NK-92 (cell line): ENCODE data around the gene HSFX1.
"Not testable (repeated sequence)": the region's sequence is repeated elsewhere in the genome, so short reads cannot be mapped to it uniquely, and the experiment has no call there.

Source experiments
- DNase-seq: peaks from one replicate; lab custom pipeline; 2025; ENCODE audit not compliant: unreplicated experiment; lab: John Stamatoyannopoulos, UW

The HSFX1 gene, protein sequence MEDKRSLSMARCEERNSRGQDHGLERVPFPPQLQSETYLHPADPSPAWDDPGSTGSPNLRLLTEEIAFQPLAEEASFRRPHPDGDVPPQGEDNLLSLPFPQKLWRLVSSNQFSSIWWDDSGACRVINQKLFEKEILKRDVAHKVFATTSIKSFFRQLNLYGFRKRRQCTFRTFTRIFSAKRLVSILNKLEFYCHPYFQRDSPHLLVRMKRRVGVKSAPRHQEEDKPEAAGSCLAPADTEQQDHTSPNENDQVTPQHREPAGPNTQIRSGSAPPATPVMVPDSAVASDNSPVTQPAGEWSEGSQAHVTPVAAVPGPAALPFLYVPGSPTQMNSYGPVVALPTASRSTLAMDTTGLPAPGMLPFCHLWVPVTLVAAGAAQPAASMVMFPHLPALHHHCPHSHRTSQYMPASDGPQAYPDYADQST

DNA sequence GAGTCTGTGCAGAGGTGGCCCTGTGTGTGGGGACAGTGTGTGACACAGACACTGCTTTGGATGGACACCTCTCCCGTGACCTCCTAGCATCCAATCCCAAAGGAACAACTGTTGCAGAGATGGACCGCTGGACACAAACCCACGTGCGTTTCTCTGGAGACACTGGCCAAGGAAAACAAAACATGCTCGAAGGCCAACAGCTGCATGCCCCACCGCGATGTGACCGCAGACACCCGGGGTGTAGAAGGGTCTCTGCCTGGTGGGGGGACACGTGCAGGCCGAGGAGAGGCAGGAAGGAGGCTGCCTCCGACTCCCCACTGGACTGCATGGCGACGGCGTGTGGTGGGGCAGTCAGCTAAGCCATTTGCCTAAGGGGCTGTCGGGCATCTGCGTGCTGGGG is at the start of gene HSFX1:
TSS of gene HSFX1 (plus strand) at position 301 of the 400 bp plus-strand sequence. CDS start 614 bp downstream, outside the sequence.
- DNase-seq = not testable (repeated sequence)

DNA sequence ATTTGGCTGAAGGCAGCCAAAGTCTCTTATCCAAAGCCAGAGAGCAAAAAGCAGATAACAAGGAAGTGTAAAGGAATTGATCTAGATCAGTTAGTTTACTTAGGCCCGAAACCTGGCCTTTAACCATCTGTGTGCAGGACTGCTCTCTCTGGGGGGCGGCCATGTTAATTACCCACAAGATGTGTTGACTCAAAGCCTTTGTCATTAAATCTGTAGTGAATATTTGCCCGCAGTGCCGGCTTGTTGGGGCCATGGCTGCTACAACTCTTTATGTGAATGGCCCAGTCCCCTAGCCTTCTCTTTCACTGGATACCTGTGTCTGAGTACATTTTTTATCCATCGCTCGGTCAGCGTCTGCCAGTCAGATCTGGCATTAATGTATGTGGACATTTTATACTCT is 46.6 kb upstream of the HSFX1 start:
- DNase-seq = not testable (repeated sequence)

DNA sequence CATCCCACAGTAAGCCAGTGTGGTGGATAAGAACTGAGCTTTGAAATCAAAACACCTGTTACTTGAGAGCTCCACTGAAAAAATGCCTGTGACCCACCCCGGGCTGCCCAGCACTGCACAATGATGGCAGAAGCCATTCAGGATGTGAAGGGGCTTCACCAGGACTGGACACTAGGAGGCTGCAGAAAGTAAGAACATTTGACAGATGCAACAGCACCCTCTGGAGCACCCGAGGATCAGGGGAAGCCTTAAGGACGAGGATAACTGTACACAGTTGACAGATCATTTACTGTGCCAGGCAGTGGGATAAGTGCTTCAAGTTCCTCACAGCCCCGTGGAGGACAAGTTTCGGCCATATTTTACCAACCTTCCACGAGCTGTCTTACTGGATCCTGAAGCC is 31.6 kb upstream of the HSFX1 start:
- not testable (repeated sequence) for DNase-seq

DNA sequence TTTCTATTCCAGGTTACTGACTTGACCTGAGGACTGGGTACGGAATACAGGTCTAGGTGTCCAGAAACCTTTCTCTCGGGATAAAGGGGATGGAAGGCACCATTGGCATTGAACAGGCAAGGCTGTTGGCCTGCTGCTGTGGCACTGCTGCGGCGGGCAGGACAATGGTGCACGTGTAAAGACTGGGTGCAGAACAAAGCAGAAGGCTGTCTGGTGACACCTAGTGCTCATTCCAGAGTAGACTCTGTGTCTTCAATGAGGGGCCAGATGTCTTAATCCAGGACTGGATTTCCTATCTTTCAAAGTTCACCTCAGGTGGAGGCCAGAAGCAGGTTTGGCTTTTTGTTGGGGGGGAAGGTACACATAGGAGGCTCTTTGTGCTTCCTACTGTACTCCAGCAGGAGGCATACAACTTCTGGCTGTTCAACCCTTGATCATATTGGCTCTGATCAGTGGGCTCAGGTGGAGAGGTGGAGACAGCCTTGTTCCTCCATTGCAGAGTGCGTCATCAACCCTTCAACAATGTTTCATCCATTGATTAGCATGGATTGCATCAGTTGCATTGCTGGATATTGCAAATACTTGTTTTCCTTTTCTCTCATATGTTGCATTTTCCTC is 27.4 kb upstream of the HSFX1 start:
- not testable (repeated sequence) for DNase-seq

DNA sequence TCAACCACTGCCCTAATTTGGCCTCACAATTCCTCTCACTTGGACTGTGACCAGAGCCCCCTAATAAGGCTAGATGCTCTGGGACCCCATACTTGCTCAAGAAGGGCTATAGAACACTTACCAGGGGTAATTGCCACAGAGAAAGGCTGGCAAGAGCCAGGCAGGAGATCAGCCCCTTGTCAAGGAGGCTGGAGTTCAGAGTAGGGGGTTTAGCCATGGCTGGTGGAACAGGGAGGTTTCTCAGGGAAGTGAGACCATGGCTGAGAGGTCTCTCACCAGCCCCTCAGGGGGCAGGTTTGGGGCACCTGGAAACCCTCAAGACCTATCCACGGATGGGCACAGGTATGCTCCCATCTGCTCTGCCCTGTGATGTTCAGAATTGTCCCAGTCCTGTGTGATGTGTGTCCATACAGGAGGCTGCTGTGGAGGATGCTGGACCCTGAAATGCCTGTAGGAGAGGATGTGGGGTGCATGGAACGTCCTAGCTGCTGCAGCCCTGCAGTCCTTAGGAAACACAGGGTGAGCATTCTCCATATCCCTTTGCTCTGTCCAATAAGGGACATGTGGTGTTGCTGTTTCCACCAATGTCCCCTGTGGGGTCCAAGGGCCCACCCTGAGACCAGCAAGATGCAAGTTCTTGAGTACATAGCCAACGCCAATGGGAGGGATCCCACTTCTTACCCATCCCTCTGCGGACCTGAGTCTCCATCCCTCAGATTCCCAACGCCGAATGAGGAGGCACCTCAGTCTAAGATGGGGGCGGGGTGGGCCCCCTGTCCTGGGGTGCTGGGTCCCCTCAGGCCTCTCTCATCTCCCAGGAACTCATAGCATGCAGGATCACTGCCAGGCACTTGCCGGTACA is 16.4 kb upstream of the HSFX1 start:
- DNase-seq = no peak

DNA sequence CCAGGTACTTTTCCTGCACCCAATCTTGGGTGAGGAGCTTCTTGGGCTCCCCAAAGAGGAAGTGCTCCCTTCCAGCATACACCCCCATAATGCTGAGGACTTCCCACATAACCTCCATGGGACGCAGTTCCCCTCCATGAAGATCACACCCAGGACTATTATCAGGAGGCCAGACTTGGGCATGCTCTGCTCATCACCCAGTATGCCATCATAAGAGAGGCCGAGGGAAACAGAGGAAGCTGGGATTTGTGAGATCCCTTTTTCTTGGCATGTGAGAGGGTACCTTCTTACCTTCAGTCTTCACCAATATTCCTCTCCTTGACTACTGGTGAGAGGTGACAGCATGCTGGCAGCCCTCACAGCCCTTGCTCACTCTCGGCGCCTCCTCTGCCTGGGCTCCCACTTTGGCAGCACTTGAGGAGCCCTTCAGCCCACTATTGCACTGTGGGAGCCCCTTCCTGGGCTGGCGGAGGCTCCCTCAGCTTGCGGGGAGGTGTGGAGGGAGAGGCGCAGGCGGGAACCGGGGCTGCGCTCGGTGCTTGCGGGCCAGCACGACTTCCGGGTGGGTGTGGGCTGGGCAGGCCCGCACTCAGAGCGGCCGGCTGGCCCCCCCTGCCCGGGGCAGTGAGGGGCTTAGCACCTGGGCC is 15.7 kb upstream of the HSFX1 start:
- DNase-seq = no peak

DNA sequence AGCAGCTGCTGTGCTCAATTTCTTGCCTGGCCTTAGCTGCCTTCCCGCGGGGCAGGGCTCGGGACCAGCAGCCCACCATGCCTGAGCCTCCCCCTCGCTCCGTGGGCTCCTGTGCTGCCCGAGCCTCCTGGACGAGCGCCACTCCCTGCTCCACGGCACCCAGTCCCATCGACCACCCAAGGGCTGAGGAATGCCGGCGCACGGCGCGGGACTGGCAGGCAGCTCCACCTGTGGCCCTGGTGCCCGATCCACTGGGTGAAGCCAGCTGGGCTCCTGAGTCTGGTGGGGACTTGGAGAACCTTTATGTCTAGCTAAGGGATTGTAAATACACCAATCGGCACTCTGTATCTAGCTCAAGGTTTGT is 15.2 kb upstream of the HSFX1 start:
- not testable (repeated sequence) for DNase-seq

DNA sequence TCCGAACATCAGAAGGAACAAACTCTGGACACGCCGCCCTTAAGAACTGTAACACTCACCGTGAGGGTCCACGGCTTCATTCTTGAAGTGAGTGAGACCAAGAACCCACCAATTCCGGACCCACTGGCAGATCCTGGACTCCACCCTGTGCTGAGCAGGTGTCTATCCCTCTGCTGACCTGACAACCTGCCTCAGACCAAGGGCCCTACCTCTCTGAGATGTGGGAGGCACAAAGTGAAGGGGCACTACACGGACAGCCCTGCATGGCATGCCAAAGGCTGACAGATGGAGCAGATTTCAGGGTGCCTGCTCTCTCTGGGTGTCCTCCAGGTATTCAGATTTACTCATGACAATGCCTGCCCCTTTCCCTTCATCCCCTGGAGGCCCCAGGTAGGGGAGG is 14.0 kb upstream of the HSFX1 start:
- DNase-seq = no peak

DNA sequence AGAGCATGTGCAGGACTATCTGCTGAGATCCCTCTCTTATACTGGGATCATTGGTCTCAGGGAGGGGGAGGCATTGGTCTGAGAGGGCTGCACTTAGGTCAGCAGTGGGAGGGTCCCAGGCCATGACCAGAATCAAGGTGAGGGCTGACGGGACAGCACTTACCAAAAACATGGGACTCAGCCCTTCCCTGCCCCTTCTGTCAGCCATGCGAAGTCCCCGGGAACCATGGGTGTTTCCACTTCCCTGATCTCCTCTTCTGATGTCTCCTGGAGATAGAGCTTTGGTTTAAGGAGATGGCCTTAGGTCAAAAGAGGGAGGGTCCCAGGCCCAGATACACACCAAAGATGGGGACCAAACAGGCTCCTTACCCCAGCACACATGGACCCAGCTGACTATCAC is 12.9 kb upstream of the HSFX1 start:
- DNase-seq = no peak

DNA sequence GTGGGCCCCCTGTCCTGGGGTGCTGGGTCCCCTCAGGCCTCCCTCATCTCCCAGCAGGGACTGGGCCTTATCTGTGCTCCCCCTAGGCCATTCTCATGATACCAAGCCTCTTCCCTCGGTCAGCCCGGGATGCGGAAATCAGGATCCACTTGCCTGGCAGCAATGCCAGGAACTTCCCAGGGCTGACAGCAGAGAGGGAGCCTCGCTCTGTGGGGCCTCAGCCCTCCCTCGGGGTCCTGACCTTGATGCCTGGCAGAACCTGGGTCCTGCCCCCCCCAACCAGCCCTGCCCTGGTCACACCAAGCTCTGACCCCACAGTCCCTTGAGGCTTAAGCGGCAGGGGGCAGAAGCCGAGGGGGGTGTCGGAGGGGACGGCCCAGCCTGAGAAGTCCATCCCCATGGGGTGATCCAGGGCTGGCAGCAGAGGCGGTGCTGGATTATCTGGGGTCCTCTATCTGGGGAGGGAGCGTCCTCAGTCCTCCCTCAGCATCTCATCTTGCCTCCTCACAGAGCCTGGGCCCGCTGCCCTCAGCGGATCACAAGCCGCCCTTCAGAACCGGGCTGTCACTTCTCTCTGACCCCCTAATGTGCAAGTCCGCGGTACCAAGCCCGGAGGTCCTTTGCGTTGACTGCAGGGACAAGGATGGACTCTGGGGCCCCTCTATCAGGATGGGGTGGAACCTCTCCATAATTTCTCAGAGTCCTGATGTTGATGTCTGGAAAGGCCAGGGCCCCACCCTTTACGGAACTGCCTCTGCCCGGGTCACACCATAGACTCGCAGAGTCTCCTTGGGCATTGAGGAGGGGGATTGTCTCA is 11.8 kb upstream of the HSFX1 start:
- not testable (repeated sequence) for DNase-seq

DNA sequence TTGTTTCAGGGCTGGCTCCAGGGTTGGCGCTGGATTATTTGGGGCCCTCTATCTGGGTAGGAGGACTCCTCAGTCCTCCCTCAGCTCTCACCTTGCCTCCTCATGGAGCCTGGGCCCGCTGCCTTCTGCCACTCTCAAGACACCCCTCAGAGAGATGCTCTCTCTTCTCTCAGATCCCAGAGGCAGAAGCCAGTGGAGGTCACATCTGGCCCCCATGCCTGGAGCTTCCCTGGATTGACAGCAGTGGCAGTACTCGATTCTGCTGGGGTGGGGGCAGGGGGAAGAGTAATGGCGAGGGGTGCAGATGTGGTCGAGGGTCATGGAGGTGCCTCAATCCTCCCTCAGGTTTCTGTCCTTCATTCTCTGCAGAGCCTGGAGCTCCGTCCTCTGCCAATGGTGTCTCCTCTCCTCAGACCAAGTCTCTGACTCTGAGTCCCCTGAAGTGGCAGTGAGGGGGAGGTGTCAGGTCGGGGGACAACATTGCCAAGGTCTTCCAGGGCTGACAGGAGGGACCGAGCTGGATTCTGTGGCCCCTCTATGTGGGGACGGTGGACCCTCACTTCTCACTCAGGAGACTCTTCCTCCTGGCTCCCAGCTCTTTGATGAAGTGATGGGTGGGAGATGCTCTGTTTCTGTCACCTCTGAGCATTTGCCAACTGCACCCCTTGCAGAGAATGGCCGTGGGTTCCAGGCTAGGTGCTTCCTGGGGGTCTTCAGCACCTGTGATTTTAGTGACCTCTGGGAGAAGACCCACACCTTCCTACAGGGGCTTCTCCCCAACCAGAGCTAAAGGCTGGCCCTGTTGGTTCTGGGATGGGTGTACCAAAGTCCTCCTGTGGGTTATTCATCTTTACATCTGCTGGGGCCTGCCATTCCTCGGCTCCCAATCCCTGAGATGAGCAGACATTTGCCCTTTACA is 10.9 kb upstream of the HSFX1 start:
- no peak for DNase-seq

DNA sequence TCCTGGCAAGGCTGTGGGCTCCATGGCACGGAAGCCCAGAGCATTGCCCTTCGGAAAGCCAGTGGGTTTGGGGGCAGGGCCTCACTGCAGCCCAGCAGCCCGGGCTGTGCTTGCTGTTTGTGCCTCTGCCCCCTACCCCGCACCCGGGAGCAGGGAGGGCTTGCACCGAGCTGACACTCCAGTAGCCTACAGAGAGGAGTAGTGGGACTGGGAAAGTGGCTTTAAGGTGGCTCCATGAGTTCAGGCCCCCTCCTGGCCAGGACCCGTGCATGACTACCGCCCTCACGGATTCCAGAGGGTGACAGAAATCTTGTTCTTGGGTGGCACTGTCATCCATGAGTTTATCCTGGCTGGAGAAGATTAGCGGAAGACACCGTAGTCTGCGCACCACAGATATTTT is 3.5 kb upstream of the HSFX1 start:
- not testable (repeated sequence) for DNase-seq

DNA sequence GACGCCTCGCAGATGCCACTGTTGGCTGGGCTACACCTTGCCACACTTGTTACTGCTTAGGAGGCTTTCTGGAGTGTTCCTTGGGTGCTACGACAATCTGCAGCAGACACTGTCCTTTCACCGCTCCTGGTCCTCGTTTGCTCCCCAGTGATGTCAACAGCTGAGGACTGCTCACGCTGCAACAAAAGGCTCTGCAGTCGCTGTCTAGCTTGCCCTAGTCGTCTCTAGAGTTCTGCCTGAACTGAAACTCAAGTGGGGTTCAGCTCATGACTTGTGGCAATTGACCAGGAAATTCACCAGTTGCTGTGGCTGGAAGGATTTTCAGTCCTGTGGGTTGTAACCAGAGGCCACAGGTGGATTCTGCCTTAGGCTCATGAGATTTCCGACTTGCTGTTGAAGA is 842 bp upstream of the HSFX1 start:
- DNase-seq = not testable (repeated sequence)

DNA sequence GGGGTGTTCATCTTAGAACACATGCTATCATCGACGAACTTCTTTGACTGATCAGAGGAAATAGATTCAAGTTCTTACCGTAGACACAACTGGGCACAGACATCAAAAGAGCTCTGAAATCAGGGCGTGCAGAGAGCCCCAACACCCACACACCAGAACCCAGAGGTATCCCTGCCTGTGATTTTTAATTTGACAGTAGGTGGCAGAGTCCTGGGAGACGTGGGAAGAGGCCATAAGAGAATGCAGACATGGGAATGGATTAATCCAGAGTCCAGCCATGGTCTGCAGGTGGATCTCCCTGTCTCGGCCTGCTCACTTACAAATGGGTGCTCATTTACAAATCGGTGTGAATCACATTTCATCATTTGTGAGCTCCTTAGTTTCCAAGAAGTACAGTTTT is 4.1 kb downstream of the HSFX1 start:
- not testable (repeated sequence) for DNase-seq

DNA sequence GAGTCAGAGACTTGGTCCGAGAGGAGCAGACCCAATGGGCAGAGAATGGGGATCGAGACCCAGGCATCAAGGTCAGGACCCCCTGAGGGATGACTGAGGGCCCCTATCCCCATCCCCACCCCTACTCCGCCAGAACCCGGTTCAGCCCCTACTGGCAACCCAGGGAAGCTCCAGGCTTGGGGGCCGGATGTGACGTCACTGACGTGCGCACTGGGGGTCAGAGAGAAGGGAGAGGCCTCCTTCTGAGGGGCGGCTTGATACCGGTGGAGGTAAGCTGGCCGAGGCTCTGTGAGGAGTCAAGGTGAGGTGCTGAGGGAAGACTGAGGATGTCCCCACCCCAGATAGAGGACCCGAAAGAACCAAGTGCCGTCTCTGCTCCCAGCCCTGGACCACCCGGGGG is 7.9 kb downstream of the HSFX1 start, which contains the start of gene MAGEA9:
TSS of gene MAGEA9 (plus strand) at position 204 of the 400 bp plus-strand sequence. CDS start 4,281 bp downstream, outside the sequence.
- not testable (repeated sequence) for DNase-seq

DNA sequence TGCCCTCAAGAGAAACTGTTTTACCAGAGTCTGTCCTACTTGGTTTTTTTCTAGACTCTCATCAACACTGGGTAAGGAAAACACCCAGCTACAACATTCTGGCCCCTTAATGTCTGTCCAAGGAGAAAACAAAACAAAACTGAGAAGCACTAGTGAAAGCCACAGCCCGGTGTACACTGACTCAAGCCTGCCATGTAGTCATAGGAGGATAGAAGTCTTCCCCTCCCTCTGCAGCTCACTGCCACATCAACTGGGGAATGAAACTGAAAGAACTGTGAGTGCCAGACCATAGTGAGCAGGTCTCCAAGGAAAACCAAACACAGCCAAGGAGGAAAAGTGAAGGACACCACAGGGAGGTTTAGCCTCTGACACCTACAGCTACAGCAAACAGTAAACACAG is 21.7 kb downstream of the HSFX1 start:
- DNase-seq = not testable (repeated sequence)

DNA sequence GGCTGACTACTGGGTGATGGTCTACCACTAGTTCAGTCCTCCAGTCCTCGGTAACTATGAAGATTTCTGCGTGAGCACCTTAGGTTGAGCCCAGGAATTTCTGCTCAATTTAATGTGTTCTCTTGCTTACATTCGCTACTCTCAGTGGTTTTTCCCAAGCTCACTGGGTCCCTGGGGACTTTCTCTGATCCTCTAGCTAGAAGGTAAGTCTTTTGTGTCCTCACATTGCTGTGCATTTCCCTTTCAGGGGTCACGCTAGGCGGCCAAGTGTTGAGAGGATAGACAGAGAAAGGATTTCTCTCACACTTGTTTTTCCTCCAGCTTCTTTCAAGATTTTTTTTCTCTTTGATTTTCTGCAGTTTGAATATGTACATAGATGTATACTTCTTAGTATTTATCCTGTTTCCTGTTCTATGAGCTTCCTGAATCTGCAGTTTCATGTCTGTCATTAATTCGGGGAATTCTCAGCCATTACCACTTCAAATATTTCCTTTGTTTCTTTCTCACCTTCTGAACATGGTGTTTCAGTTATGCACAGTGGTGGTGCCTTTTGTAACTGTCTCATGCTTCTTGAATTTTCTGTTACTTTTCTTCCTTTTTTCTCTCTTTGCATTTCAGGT is 25.3 kb downstream of the HSFX1 start:
- no peak for DNase-seq

DNA sequence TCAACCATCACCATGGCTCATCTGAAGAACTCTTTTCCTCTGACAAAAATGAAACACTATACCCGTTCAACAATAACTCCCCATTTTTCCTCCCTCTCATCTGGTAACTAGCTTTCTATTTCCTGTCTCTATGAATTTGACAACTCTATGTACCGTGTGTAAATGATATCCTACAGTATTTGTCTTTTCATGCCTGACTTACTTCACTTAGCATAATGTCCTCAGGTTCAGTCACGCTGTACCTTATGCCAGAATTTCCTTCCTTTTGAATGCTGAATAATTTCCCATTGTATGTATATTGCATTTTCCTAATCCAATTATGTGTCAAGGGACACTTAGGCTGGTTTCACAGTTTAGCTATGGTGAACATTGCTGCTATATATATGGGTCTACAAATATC is 26.1 kb downstream of the HSFX1 start:
- no peak for DNase-seq
